Measurements from ENCODE around the gene GTF2H1.
"Not testable (repeated sequence)": the region's sequence is repeated elsewhere in the genome, so short reads cannot be mapped to it uniquely, and the experiment has no call there.

Gene GTF2H1

DNA sequence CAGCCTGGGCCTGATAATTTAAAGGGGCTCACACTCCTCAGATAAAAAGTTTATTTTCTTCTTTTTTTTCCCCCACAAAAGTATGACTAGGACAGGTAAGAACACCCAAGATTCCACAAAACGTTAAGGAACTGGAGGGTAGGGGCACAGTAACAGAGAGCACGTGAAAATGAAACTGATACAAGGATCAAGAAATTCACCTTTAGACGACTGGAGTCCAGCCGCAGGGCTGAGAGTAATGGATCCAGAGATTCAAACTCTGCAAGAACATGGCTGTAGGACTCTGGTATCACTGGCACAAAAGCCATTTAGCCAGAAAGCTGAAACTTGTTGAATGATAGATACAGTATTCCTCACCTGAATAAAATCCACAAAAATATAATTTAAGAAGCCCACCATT lies 4.8 kb upstream of the GTF2H1 start:
- TF ChIP-seq, protein P1, sequence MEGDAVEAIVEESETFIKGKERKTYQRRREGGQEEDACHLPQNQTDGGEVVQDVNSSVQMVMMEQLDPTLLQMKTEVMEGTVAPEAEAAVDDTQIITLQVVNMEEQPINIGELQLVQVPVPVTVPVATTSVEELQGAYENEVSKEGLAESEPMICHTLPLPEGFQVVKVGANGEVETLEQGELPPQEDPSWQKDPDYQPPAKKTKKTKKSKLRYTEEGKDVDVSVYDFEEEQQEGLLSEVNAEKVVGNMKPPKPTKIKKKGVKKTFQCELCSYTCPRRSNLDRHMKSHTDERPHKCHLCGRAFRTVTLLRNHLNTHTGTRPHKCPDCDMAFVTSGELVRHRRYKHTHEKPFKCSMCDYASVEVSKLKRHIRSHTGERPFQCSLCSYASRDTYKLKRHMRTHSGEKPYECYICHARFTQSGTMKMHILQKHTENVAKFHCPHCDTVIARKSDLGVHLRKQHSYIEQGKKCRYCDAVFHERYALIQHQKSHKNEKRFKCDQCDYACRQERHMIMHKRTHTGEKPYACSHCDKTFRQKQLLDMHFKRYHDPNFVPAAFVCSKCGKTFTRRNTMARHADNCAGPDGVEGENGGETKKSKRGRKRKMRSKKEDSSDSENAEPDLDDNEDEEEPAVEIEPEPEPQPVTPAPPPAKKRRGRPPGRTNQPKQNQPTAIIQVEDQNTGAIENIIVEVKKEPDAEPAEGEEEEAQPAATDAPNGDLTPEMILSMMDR (conservative IDR thresholded peaks at IDR 0.05; ENCODE audit: low read depth, low read length) = no peak
- DNase-seq (ENCODE audit: low read depth) = no peak
- H3K4me3 ChIP-seq (ENCODE audit: low read depth, low read length) = no peak overlapping the region

DNA sequence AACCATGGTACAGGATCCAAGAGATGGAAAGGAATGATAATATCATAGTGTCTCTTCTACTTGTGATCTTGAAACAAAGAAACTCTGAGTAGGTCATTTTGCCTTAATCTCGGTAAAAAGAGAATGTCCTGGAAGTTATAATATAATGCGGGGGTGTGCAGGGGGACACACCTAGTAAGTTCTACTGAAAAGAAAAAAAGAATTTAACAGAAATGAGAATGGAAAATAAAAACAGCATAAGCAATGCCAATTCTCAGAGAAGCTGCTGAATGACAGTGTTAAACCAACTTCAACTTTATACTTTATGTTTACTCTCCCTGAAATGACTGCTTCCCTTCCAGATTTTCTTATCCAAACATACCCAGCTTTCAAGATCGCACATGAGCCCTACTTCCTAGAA lies 2.5 kb upstream of the GTF2H1 start:
- no peak overlapping the region for H3K4me3 ChIP-seq (ENCODE audit: low read depth, low read length)
- no peak for DNase-seq (ENCODE audit: low read depth)
- TF ChIP-seq, protein P1 (conservative IDR thresholded peaks at IDR 0.05; ENCODE audit: low read depth, low read length) = no peak

DNA sequence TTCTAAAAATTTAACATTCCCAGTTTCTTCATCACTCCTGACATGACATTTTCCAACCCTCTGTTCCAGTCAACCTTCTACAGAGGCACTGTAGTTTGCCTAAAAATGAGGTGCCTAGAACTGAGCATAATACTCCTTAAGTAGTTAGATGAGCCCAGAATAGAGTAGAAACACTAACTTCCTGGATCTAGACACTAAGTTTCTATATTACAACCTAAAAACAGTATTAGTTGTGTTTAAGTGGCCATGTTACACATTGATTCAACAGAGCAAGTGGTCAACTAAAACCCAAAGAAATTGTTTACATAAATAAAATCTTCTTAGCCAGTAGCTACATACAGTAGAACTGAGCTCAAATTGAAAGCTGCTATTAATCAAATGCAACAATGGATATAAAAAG lies 1.8 kb upstream of the GTF2H1 start:
- TF ChIP-seq, protein P1 (conservative IDR thresholded peaks at IDR 0.05; ENCODE audit: low read depth, low read length) = no peak
- no peak overlapping the region for H3K4me3 ChIP-seq (ENCODE audit: low read depth, low read length)
- no peak for DNase-seq (ENCODE audit: low read depth)

DNA sequence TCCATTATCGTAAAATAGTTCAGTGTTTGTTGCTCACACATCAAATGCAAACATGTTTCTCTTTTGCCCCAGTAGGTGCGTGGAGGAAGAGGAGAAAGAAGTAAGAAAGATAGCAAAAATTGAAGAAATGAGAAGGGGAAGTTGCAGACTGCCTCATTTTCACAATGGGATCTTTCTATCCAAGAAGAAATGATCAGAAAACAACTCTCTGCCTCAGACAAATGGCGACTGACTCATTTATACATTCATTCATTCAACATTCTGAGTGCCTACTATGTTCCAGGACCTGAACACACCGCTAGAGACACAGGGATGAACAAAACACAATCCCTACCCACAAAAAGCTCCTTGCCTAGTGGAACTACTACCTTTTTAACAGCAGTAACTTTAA lies 794 bp upstream of the GTF2H1 start:
- peak; percentile 27 for DNase-seq (ENCODE audit: low read depth)
- TF ChIP-seq, protein P1 (conservative IDR thresholded peaks at IDR 0.05; ENCODE audit: low read depth, low read length) = no peak
- H3K4me3 ChIP-seq (ENCODE audit: low read depth, low read length) = peak overlapping the region; percentile 94

DNA sequence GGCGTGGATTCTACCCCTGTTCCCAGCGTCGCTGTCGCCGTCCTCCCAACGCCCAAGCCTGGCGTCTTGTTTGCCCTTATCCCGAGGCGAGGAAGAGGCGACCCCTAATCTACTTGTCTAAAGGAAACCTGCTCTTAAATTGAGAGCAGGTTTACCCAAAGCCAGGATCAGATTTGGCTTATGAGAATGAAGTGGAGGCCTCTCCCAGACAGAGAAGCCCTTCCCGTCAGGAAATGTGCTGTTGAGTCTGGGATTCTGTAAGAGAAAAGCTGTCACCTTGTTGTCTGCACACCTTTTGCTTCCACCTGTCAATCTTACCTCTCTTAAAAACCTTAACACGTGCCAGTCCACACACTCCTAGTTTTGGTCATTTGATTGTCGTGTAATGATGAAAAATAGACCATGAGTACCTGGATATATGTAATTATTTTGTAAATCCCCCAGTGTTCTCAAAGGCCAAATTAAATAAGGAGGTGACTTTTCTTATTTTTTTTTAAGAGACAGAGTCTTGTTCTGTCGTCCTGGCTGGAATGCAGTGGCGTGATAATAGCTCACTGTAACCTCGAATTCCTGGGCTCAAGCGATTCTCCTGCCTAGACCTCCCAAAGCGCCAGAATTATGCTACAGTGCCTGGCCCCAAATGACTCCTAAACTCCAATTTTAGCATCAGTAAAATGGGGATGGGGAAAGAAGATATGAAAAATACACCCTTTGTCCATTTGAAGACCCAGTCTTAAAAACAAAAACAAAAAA lies 627 bp downstream of the GTF2H1 start:
- DNase-seq (ENCODE audit: low read depth) = no peak
- TF ChIP-seq, protein P1 (conservative IDR thresholded peaks at IDR 0.05; ENCODE audit: low read depth, low read length) = no peak
- peak overlapping the region; percentile 94 for H3K4me3 ChIP-seq (ENCODE audit: low read depth, low read length)

DNA sequence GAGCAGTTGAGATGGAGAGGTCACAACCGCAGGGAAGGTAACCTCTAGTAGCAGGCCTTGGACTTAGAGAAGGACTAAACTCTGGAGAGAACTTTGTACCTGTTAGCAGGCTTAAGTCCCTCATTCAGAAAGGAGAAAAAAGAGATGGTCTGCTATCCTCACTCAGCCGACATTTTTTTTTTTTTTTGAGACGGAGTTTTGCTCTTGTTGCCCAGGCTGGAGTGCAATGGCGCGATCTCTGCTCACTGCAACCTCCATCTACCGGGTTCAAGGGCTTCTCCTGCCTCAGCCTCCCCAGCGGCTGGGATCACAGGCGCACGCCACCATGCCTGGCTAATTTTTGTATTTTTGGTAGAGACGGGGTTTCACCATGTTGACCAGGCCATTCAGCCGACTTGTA lies 1.5 kb downstream of the GTF2H1 start:
- DNase-seq (ENCODE audit: low read depth) = not testable (repeated sequence)
- H3K4me3 ChIP-seq (ENCODE audit: low read depth, low read length) = peak overlapping the region; percentile 94

DNA sequence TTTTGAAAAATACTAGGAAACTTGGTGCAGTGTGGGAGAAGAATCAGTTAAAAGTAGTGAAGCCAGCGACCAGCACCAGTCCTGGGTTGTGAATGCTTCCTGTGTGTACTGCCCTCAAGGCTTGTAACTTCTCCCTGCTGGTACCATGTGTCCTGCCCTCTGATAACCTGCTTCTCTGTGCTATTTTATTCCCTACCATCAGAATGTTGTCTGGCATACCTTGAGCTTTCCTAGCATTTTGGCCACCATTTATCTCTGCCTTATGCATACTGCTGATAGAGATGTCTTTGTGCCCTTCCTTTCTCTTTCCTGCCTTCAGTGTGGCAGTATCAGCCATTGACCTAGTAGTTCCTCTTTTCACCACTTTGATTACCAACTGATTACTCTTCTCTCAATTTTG lies 2.0 kb downstream of the GTF2H1 start:
- peak overlapping the region; percentile 38 for H3K4me3 ChIP-seq (ENCODE audit: low read depth, low read length)
- DNase-seq (ENCODE audit: low read depth) = no peak
- TF ChIP-seq, protein P1 (conservative IDR thresholded peaks at IDR 0.05; ENCODE audit: low read depth, low read length) = no peak

All from choroid plexus epithelial cell (primary cell).